ENCODE data around the gene IL31.
"Not testable (repeated sequence)": the region's sequence is repeated elsewhere in the genome, so short reads cannot be mapped to it uniquely, and the experiment has no call there.

IL31 gene

DNA sequence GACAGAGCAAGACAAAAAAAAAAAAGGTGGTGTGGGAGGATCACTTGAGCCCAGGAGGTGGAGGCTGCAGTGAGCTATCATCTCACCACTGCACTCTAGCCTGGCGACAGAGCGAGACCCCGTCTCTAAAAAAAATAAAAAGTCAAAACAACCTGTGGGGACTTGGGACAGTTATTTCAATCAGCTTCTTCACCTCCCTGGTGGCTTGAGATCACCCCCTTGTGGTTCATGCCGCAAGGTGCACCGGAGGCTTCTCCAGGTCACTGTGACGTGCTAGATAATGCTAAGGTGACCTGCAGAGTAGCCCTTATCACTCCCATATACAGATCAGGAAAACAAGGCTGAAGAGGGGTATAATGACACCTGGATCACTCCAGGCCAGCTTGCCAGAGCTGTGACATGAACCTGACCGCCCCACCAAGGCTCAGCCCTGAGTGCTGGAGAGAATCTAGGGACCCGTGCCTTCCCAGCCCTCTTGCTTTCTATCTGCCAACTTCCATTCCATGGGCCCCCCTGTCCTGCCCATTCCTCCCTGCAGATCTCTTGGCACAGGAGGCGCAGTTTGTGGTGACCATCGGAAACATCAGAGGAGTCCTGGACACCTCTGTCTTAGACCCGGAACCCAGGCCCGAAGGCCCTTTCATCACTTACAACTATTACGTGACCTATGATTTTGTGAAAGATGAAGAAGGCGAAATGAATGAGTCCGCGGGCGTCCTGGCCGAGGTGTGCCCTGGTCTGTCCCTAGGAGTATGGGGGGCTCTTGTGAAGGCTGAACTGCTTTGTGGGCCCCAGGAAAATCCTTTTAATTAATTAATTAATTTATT lies 17.0 kb upstream of the IL31 start:
- peak; percentile 42 to 76 (median 68) for DNase-seq

DNA sequence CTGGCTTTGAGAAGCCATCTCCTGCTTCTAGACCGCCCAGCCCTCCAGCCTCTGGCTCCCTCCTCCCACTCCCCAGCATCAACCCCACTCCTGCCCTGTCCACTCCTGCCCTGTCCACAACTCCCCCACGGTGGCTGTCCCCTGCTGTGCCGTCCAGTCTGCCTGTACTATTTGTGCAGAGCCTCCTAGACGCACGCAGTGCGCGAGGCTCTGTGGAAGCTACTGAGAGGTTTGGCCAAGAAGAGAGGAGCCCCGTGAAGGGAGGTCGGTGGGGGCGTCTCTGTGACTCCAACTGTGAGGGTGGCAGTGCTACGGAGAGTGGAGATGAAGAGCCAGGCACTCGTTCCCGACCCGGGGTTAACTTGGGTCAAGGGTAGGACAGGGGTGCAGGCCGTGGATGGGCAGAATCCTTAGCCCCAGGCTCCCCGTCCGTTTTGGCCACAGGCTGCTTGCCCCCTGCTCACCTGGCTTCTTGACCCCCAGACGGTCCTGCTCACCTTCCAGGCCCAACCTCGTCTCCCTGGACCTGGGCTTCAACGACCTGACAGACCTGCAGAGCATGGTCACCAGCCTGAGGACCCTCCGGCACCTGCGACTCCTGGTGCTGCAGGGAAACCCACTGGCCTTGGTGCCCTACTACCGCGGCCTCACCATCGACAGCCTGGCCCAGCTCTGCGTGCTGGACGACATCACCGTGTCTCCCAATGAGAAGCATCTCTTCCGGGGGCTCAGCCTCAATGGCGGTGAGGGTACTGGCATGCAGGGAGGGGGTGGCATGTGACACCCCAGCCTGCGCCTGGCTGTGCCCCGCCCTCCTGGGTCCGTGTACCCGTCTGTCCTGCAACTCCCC lies 15.8 kb upstream of the IL31 start:
- no peak for DNase-seq

DNA sequence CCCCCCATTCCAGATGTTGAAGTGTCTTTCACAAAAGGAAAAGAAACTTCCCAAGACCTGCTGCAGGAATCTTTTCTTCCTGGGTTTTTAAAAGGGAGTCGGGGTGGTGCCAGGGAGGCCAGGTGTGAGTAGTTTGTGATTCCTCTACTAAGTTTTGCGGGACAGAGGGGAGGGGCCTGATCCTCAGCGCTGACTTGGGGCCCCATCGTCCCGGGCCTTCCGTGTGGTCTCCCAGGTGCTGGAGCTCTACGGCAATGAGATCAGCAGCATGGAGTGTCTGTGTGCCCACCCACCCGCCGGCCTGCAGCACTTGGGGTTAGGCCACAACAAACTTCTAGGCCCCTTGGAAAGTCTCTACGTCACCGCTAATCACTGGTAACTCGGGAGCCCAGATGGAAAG lies 13.4 kb upstream of the IL31 start:
- DNase-seq, result no peak

DNA sequence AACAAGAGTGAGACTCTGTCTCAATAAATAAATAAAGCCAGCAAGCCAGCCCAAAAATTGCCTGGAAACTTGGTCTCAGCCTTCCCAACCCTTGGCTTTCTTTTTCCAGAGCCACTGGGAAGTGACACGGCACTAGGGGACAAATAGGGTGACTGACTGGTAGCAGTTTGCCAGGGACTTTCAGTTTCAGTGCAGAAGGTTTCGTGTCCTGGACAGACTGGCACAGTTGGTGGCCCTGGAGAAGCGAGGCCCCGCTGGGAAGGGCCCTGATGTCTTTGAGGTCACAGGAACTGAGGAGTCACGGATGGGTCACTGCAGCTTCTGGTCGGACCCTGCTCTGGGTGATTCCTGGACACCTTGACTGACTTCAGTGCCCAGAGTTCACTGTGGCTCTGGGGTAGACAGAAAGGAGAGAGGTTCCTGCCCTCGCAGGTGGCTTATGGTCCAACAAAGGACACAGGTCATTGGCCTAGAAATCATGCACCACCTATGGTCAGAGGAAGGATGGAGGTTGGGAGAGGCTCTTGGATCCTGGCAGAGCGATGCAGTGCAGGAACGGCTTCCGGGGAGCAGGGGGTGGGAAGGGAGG lies 11.6 kb upstream of the IL31 start:
- DNase-seq, result no peak

DNA sequence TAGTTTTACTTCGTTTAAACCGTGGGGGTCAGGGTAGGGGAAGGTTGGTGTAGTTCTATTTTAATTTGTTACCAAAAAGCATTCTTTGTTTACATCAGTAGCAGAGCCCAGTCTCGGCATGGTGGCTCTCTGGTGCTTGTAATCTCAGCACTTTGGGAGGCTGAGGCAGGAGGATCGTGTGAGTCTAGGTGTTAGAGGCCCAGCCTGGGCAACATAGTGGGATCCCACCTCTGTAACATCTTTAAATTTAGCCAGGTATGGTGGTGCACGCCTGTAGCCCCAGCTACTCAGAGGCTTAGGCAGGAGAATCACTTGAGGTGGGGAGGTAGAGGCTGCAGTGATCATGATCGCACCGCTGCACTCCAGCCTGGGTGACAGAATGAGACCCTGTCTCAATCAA lies 11.1 kb upstream of the IL31 start:
- no peak for DNase-seq

DNA sequence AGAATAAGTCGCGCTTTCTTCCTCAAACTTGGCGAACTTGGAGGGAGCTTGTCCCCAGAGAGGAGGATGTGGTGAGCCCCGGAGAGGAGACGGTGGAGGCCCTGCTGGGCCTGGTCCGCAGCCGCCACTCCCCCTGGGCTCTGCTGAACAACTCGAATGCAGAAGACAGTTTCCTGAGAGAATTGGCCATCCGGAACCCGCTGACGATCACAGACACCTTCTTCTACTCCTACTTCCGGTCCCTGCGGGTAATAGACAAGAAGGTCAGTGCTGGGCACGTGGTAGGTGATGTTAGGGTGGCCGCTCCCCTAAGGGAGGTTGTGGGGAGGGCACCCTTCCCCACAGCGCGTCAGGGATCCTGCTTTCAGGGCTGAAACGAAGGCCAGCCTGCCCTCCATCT lies 10.5 kb upstream of the IL31 start:
- DNase-seq, result no peak

DNA sequence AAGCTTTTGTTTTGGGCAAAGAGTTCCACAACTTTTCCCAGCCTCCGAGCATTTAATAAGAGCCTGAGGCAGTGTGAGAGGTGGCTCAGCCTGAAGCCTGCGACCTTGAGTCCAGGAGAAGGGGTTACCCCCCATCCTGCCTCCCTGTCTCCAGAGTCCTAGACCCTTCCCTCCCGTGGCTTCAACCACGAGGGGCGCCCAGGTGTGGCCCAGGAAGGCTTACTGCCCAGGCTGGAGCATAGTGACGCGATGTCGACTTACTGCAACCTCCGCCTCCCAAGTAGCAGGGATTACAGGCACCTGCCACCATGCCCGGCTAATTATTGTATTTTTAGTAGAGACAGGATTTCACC lies 9.5 kb upstream of the IL31 start:
- DNase-seq, result no peak

DNA sequence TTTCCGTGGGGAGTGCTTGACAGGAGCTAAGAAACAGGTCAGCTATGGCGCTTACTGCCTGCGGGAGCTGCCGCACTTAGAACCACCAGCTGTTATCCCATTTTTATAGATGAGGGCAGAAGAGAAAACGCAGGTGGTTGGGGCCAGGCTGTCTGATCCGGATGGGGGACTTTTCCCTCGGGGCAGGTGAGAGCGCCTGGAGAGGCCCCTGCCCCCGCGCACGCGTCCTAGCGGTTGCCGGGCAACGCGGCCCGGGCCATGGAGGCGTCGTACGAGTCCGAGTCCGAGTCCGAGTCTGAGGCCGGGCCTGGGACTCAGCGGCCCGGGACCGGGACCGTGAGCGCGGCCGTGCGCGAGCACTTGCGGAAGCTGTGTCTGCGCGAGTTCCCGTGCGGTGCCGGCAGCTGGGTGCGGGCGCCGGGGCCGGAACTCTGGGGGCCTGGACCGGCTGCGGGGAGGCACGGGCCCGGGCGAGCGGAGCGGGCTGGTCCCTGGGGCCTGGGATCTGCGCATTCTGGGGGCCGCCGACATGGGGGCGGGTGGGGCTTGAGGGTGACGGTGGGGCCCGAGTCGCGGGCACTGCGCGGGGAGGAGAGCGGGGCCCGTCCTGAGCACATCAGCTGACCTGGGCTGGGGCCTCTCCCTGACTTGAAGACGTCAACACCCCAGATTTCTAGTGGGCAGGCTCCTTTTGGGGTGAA lies 9.0 kb upstream of the IL31 start, which contains the start of gene LRRC43:
Gene LRRC43 (plus strand): TSS at position 237 of the 701 bp plus-strand sequence. CDS start 22 bp downstream, at position 259.
- DNase-seq, result peak; percentile 68 to 88 (median 82)

DNA sequence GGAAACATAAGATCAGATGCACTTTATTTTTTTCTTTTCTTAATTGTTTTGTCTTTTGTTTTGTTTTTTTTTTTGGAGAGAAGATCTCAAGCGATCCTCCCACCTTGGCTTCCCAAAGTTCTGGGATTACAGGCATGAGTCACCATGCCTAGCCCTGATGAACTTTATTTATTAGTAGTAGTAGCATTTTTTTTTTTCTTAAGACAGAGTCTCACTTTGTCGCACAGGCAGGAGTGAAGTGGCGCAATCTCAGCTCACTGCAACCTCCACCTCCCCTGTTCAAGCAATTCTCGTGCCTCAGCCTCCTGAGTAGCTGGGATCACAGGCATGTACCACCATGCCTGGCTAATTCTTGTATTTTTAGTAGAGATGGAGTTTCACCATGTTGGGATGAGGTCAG lies 2.5 kb upstream of the IL31 start:
- DNase-seq, result not testable (repeated sequence)

DNA sequence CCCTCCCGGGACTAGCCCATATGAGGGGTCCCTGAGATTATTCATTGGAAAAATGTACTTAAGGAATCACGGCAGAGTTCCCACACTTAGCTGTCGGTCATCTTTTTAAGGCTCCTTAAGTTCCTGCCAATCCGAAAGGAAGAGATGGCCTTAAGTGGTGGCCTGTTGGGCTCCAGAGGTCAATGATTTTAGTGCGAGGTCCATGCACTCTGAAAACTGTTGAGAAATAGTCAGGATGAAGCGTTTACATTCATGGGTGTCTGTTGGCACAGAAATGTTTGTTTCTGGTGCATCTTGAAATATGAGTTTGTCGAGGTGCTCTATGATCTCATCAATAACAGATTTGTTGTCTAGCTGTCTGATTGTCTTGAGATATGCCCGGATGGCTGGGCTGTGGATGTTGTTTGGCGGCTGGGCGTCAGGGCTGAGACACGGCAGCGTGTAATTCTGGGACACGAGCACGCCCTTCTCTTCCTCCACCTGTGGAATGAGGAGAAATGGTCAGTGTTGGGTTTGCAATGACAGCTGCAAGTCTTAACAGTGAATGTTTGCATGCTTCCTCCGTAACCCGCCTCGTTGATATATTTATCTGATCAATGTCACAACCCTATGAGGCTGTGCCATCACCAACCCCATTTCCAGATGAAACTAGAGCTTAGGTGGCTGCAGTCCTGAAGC lies 1.6 kb downstream of the IL31 start:
- DNase-seq, result no peak

DNA sequence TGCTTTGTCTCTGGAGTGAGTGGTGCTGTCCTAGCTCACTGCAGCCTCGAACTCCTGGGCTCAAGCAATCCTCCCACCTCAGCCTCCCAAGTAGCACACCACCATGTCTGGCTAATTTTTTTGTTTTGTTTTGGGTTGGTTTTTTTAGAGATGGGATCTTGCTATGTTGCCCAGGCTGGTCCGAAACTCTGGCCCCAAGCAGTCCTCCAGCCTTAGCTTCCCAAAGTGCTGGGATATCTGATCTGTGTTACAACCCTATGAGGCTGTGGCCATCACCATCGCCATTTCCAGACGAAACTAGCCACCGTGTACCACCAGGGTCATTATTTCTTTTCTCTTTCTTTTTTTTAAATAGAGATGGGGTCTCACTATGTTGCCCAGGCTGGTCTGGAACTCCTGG lies 2.6 kb downstream of the IL31 start:
- DNase-seq, result no peak

DNA sequence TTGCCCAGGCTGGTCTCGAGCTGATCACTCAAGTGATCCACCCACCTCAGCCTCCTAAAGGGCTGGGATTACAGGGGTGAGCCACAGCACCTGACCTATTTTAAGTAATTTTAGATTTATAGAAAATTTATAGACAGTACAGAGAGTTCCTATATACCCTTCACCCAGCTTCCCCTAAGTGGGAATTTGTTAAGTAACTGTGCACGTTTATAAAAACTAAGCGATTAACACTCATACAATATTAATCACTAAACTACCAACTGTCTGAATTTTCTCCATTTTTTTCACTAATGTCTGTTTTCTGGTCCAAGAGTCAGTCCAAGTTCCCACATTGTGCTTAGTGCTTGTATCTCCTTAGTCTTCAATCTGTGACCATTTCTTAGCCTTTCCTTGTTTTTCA lies 5.5 kb downstream of the IL31 start:
- no peak for DNase-seq

DNA sequence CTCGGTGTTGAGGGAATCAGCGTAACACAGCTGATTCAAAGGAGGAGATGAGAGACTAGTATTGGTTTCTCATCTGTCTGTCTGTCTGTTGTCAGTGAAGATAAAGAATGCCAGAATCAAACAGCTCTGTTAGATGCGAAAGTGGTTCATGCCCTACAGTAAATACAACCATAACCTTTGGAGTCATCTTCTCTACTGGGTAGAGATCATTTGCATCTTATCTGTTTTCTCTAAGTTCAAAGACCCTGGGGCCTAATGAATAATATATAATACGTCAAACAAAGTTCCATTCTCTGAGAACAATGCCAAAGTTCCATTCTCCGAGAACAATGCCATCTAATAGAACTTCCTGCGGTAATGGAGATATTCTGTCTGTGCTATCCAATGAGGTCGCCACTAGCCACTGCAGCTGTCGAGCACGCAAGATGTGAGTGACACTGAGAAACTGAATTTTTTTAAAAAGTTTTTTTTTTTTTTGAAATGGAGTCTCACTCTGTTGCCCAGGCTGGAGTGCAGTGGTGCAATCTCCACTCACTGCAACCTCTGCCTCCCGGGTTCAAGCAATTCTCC lies 6.6 kb downstream of the IL31 start:
- no peak for DNase-seq

DNA sequence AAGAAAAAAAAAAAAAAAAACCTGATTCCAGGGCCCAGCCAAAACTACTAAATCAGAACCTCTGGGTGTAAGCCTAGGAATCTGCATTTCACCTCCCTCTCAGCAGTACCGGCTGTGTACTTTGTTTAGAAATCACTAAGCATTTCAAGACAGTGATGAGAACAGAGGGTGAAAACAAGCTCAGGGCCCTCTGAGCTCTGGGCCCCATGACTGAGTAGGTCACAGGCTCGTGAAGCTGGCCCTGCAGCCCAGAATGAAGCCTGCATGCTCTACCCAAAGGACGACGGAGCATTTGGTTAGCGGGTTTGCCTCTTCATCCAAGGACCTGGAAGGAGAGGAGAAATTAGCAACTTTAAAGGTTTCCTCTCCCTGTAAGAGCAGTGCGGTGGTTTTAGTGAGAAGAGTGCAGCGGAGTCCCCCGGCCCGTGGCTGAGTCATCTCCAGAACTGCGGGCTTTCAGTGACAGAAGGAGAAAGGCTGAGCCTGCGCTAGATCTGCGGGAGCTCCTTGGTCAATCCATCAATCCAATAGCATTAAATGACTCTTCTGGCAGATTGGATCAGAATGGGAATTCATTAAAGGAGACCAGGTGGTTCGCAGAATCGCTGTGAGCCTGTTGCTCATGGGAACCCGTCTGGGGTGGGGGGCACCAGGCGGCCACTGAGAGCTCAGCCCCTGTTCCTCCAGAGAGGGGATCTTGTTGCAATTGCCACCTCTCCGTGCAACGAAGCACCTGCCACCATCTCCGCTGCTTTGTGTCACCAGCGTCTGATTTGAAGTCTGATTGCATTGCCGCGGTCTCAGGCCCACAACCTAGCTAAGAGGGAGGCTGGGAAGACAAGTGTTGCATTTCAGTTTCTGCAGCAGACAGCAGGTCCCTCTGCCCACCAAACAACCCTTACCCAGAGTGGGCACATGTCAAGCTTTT lies 7.3 kb downstream of the IL31 start:
- no peak for DNase-seq

DNA sequence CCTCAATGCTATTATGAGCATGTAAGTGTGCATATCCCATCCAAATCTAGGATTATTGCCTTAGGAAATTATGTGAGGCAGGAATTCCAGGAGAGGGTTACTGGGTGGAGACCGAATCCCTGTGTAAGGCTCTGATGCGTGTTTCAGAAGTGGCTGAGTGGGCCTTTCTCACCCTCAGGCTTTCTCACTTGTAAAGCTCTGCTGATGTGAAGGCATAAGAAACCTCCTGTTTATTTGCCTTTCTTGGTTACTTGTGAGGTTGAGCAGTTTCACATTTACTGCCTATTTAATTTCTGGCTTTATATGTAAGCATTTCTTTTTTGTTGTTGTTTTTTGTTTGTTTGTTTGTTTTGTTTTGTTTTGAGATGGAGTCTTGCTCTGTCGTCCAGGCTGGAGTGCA lies 11.0 kb downstream of the IL31 start:
- no peak for DNase-seq

DNA sequence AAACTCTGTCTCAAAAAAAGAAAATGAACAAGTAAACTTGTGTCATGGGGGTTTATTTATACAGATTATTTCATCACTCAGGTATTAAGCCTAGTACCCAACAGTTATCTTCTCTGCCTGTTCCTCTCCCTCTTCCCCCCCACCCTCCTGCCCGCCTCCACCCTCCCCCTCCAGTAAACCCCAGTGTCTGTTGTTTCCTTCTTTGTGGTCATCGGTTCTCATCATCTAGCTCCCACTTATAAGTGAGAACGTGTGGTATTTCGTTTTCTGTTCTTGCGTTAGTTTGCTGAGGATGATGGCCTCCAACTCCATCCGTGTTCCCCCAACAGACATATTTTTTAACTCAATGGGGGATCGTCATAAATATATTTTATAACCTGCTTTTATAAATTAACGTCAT lies 12.3 kb downstream of the IL31 start:
- DNase-seq, result no peak

DNA sequence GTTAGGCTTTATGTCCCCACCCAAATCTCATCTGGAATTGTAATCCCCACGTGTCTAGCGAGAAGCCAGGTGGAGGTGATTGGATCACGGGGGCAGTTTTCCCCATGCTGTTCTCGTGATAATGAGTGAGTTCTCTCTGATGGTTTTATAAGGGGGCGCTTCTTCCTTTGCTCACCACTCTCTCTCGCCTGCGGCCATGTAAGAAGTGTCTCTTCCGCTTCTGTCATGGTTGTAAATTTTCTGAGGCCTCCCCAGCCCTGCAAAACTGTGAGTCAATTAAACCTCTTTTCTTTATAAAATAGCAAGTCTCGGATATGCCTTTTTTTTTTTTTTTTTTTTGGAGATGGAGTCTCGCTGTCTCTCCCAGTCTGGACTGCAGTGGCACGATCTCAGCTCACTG lies 13.3 kb downstream of the IL31 start:
- DNase-seq, result no peak

DNA sequence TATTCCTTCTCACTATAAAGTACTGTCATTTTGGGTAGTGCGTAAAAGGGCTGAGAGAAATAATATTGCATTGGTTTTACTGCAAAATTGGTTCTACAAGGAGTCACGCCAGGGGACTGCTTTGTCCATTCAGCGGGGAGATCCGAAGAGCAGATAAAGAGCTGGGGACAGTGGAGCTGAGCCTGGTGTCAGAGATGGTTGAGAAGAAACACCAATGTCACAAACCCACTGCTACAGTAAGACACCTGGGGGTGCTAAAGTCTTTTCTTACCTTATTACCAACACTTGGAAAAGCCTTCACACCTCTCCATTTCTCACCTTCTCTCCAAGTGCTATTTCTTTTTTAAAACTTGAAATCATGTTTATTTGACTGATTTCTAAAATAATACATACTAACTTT lies 14.1 kb downstream of the IL31 start:
- DNase-seq, result peak in 1 of 3 experiments; percentile 30

DNA sequence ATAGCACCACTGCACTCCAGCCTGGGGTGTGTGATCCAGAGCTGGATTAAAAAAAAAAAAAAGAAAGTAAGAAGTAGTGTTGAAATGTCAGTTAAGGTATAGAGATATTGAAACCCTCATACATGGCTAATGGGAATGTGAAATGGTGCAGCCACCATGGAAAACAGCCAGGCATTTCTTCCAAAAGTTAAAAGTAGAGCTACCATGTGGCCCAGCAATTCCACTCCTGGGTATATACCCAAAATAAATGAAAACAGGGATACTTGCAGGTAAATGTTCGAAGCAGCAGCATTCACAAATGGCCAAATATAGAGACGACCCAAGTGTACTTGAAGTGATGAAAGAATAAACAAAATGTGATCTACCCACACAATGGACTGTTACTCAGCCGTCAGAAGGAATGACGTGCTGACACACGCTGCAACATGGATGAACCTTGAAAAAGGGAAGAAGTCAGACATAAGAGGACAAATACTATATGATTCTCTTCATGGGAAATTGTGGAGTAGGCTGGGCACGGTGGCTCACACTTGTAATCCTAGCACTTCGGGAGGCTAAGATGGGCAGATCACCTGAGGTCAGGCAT lies 15.2 kb downstream of the IL31 start:
- no peak for DNase-seq

DNA sequence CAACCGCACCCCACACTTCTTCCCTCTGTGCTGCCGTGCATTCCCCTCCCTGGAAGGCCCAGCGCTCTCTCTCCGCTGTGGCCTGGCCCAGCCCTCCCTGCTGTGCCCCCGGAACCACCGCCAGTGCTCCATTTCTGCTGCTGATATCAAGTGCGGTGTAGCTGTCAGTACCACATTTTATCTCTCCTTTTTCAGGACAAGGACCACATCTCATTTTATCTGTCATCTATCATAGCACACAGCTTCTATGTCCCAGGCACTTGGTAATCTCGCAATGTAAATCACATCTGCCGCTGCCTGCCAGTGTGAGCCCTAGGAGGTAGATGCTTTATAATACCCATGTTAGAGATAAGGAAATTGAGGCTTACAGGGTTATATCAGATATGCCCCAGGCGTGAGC lies 18.3 kb downstream of the IL31 start:
- DNase-seq, result no peak

DNA sequence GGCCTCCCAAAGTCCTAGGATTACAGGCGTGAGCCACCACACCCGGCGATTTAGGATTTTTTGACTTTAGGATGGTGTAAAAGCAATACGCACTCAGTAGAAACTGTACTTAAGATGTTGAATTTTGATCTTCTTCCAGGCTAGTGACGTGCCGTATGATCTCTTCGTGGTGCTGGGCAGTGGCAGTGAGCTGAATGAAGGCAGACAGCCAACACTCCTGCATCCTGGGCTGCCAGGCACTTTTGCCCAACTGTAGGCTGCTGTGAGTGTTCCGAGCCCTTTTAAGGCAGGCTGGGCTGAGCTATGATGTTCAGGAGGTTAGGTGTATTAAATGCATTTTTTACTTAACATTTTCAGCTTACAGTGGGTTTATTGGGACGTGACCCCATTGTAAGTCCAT lies 21.3 kb downstream of the IL31 start:
- DNase-seq, result no peak

All from NCI-H1417 (cell line).